ENCODE measurements around the gene ABCD3.

Gene ABCD3

GRCh38 chr1:94463765-94464330 lies 45.7 kb downstream of the ABCD3 start:
- DNase-seq = no peak

GRCh38 chr1:94468708-94469107 lies 50.5 kb downstream of the ABCD3 start:
- no peak for DNase-seq

DNA sequence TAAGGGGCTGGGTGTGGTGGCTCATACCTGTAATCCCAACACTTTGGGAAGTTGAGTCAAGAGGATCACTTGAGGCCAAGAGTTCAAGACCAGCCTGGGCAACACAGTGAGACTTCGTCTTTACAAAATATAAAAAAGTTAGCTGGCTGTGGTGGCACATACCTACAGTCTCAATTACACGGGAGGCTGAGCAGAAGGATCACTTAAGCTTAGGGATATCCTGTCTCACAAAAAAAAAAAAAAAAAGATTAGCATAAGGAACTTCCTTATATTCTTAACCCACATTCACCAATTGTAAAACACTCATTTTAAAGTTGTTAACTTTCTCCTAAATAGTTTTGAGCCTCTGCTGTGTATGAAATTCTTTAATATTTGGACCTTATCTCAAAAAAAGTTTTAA lies 53.1 kb downstream of the ABCD3 start:
- DNase-seq = no peak

DNA sequence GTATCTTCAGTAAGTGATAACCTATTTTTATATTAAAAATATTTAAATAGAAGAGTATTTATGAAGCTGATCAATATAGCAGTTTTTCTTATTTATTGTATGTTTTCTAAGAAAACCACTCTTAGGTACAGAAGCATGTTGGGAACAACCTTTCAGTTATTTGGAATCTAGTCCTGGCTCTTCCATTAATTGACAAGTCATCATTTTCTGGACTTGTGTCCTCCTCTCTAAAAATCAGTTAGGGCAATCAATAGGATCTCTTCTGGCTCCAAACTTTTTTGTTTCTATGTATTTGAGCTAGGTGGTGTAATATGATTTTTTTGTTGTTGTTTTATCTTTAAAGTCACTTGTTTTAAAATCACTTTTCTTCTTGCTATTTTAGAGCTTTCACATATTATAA lies 57.0 kb downstream of the ABCD3 start:
- no peak for DNase-seq

DNA sequence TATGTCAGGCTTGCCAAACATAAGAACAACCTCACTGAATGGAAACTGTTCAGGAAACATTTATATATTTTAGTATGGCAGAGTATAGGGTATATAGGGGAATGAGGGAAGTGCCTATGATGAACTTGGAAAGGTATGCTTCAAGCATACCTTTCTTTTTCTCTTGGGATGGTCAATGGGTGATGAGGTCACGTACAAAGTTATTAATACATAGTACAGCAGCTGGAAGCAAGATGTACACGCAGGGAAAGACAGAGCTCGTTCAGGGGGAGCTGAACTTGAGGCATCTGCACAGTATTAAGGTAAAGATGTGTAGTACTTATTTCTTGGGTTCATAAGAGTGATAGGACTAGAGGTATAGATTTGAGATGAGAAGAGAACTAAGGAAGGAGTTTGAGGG lies 61.5 kb downstream of the ABCD3 start:
- no peak for DNase-seq

GRCh38 chr1:94481473-94481933 lies 63.3 kb downstream of the ABCD3 start:
- DNase-seq = peak; percentile 55

DNA sequence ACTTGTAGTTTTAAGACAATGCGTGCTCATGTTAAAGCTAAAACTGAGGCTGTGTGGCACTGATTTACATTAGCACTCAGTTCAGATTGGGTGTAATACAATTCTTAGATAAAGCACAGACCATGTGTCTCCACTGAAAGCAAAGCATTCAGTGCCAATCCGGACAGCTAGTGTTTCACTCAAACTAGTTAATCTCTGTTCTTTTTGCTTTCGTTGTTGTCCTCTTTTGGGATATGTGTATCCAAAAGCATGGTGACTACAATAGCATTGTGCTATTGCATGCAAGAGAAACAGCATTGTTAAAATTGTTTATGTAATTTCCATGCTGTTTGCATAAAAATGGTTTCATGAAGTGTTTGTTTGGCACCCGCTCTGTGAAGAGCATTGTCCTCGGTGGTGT lies 68.8 kb downstream of the ABCD3 start:
- DNase-seq = no peak

DNA sequence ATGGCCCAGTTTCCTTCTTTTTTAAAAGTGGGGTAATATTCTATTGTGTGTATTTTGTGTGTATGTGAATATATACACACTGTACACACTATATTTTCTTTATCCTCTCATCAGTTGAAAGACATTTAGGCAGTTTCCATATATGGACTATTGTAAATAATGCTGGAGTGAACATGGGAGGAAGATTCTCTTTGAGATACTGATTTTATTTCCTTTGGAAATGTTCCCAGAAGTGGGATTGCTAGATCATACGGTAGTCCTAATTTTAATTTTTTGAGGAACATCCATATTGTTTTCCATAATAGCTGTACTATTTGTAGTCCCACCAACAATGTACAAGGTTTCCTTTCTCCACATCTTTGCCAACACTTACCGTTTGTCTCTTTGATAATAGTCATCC lies 72.4 kb downstream of the ABCD3 start:
- DNase-seq = no peak

DNA sequence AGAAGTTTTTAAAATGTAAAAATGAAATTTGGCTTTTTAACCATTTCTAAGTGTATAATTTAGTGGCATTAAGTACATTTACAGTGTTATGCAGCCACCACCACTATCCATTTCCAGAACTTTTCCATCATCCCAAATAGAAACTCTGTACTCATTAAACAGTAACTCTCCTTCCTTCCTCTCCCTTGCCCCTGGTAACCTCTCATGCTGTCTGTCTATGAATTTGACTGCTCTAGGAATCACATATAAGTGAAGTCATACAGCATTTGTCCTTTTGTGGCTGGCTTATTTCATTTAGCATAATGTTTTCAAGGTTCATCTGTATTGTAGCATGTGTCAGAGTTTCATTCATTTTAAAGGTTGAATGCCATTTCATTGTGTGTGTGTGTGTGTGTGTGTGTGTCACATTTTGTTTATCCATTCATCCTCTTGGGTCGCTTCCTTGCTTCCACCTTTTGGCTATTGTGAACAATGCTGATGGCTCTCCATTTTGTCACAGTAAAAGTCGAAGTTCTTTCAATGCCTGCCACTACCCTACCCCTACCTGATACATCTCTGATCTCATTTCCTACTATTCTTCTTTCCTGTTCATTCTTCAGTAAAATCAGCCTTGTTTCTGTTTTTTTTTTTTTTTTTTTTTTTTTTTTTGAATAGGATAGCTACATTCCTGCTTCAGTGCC lies 78.0 kb downstream of the ABCD3 start:
- no peak for DNase-seq

GRCh38 chr1:94501426-94501825 lies 83.2 kb downstream of the ABCD3 start:
- DNase-seq = no peak

- no peak for DNase-seq
Measured at GRCh38 chr1:94501935-94502334, 83.7 kb downstream of the ABCD3 start.

- DNase-seq = no peak
Measured at GRCh38 chr1:94503153-94503552, 85.0 kb downstream of the ABCD3 start.

DNA sequence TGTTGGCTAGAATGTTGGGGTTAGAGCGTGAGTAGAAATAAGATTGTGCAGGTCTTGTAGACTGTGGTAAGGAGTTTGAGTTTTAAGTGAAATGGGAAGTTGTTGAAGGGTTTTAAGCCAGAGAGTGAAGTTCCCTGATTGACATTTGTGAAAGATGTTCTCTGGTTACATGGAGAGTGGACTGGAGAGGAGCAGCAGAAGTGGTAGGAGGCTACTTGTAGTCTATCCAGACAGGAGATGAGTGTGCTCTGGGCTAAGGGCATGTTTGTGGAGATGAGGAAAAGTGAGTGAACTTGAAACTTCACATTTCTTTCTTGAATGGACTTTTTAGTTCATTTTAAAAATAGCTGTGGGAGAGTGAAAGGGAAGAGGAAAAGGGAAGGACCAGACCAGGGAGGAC lies 86.4 kb downstream of the ABCD3 start:
- no peak for DNase-seq

DNA sequence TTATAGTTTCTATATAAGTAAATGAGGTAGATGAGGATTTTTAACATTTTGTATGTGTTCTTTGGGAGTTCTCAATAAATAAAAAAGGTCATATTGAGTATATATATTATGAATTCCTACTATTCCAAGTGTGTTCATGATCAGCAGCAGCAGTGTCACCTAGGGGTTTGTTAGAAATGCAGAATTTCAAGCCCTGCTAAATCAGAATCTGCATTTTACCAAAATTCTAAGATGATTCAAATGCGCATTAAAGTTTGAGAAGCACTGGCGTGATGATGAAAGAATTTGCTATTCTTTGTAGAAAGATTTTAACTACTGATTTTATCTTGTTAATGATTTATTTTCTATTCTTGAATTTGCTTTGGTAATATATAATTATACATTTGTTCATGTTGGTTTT lies 94.6 kb downstream of the ABCD3 start:
- DNase-seq = no peak

DNA sequence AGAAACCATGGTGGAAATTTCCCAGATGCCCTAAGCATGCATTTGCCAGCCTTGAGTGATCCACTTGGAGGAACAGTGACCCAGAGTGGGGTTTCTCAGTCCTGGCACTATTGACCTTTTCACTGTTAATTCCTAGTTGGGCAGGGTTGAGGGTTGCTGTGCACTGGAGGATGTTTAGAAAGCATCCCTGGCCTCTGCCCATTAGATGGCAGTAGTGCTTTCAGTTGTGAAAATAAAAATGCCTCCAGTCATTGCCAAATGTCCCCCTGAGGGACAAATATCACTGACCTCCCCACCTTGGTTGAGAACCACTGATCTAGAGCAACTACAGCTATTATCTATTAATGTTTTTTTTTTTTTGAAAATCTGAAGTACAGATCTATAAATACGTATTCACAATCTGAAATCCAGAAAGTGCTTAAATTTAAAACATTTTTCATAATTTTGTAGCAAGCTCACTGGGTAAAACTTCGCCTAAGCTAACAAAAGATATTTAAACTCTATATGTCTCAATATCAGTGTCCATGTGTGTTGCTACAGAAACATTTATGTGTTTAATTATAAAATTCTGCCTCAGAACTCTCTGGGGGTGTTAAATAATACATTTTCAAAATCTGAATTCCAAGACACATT lies 96.0 kb downstream of the ABCD3 start:
- no peak for DNase-seq

DNA sequence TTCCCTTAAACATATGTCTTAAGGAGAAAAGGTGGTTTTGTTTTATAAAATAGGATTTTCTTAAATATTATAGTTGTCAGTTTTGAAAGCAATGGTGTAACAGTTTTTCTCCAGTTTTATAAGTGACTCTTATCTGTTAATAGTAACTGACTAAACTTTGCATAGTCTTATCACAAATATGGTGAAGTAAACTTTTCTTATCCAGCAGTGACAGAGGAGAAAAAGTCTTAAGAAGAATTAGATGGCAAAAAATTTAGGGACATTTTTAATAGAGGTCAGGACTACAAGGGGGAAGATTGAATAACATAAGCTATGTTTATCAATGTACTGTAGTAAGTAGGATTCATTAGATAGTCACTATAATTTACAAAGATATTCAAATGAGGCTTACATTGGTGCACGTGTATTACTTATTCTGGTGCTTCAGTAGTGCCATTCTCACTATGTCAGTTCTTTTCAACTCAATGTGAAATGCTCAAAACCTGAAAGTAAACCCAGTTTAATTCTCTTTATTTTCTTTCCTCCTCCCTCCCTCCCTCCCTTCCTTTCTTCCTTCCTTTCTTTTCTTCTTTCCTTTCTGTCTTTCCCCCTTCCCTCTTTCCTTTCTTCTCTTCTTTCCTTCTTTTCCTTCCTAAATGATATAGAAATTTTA lies 97.2 kb downstream of the ABCD3 start:
- no peak for DNase-seq

GRCh38 chr1:94519351-94519750 lies 101.2 kb downstream of the ABCD3 start:
- DNase-seq = no peak

- DNase-seq = no peak
Measured at GRCh38 chr1:94522304-94522703, 104.1 kb downstream of the ABCD3 start.

GRCh38 chr1:94524531-94524930 lies 106.3 kb downstream of the ABCD3 start:
- no peak for DNase-seq

GRCh38 chr1:94526152-94526980 lies 108.2 kb downstream of the ABCD3 start:
- DNase-seq = no peak

- DNase-seq = no peak
Measured at GRCh38 chr1:94527447-94528031, 109.3 kb downstream of the ABCD3 start.

GRCh38 chr1:94528299-94528698 lies 110.1 kb downstream of the ABCD3 start:
- no peak for DNase-seq

DNA sequence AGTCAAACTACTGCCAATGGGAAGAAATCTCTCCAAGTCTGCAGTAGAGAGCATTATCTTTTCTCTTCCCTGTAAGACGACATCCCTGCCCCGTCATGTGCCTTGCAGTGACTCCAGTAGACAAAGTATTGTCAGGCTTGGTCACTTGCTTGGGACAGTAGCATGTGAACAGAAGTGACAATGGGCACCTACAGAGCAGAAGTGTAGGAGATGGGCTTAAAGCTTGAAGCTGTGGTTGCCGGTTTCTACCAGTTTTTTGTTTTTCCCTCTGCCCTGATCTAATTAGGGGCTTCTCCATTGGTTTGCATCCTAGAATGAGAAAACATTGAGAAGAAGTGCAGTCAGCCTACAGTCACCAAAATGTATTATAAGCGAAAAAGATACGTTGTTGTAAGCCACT lies 110.6 kb downstream of the ABCD3 start:
- DNase-seq = no peak
